RWPE2 (cell line): ENCODE results near the gene JADE2.

Source experiments
- ATAC-seq: fragments of 200-7000 bp; cut with Tn5 transposase; 3 replicates; pipeline ENCODE4 v1.9.1; 2021; ENCODE audit warnings: low read depth
- DNase-seq: peaks from one replicate; pipeline ENCODE4 v3.0.0-alpha.2; 2020; ENCODE audit warnings: low spot score
- H3K27ac ChIP-seq: fragments of 450-650 bp; 2 replicates; pipeline ENCODE4 v1.5.1; 2017; ENCODE audit warnings: mild to moderate bottlenecking; ENCODE audit not compliant: poor library complexity, severe bottlenecking
- H3K27me3 ChIP-seq: fragments of 250-450 bp; sonication (Bioruptor Pico); 2 replicates; pipeline ENCODE4 v1.5.1; 2021; ENCODE audit warnings: mild to moderate bottlenecking, moderate library complexity; ENCODE audit not compliant: insufficient read depth, poor library complexity, severe bottlenecking
- H3K36me3 ChIP-seq: fragments of 250-450 bp; sonication (Bioruptor Pico); 2 replicates; pipeline ENCODE4 v1.5.1; 2020; ENCODE audit warnings: low read depth, mild to moderate bottlenecking, moderate library complexity
- H3K4me1 ChIP-seq: fragments of 250-450 bp; sonication (Bioruptor Pico); 2 replicates; pipeline ENCODE4 v1.5.1; 2021; ENCODE audit warnings: mild to moderate bottlenecking, moderate library complexity; ENCODE audit not compliant: insufficient read depth, poor library complexity, severe bottlenecking
- H3K4me3 ChIP-seq: fragments of 250-450 bp; sonication (Bioruptor Pico); 2 replicates; pipeline ENCODE4 v1.5.1; 2021; ENCODE audit warnings: mild to moderate bottlenecking, moderate library complexity; ENCODE audit not compliant: severe bottlenecking
- H3K9me3 ChIP-seq: fragments of 250-450 bp; sonication (Bioruptor Pico); 2 replicates; pipeline ENCODE4 v1.5.1; 2021; ENCODE audit warnings: mild to moderate bottlenecking, moderate library complexity; ENCODE audit not compliant: severe bottlenecking
- CTCF ChIP-seq: fragments of 450-650 bp; IDR thresholded peaks from one replicate; pipeline ENCODE4 v1.5.1; 2017; ENCODE audit warnings: mild to moderate bottlenecking, moderate library complexity; ENCODE audit not compliant: poor library complexity, severe bottlenecking

Gene JADE2

DNA sequence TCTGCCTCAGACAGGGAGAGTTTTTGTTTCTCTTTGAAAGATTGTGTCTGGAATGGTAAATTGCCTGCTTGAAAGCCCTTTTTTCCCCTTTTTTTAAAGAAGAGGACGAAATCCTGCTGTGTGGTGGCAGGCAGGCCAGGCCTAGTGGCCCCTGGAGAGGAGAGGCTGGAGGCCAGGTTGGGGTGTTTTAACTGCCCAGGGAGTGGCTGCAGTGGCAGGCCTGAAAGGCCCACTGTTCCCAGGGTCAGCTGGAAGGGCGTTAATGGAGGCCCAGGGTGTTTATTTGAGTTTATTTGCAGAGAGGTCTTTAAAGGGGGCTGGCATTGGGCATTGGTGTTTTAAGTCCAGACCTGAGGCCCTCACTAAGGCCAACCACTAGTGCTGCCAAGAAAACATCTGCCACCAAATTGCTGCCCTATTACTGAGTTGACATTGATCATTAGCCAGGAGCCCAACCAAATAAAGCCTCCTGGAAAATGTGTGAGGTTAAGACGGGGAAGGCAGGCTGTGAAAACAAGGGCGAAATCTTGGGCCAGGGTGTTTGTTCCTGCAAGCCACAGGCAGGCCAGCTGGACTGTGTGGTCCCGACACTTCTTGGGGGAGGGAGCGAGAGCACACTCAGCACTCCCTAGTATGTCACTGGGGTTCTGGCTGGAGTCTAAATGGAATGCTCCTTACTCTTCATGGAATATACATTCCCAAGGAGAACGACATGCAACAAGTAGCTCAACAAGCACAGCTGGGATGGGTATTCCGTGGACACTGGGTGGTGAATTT is 5.0 kb downstream of the JADE2 start:
- no peak overlapping the region for H3K27ac ChIP-seq
- H3K4me1 ChIP-seq: no peaks in the 10 kb centered on the region
- H3K9me3 ChIP-seq: no peaks in the 10 kb centered on the region
- DNase-seq (no peak), ATAC-seq (no peak)
- H3K36me3 ChIP-seq: peaks cover 6% of the 10 kb centered on the region; the same call in 1 of the 2 replicates
- no peak overlapping the region for H3K4me3 ChIP-seq
- TF ChIP-seq CTCF: no peak
- H3K27me3 ChIP-seq: no peaks in the 10 kb centered on the region

DNA sequence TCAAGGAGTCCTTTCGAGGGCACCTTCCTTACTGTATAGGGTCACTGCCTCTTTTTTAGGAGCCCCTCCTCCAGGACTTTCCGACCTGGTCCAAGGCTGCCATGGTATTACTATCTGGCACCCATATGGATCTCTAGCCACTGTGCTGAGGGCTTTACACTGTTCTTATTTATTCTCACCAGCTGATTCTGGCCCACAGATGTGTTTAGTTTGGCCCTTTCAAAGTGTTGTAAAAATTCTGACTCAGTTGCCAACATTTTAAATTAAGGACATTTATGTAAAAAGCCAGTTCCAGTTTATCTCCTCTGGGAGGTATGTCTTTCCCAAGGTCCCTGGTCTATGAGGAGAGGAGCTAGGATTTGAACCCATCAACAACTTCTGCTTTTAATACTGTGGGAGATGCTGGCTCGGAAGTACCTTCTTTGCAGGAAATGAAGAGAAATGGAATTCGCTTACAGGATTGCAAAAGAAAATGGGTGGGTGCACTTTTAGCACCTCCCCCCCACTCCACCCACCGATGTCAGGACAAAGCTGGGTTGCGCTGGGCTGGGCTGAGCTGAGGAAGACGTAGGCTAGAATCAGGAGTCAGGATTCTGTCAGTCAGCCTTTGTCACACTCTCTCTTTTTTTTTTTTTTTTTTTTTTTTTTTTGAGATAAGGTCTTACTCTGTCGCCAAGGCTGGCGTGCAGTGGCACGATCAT is 7.8 kb downstream of the JADE2 start:
- peaks cover 31% of the 10 kb centered on the region for H3K36me3 ChIP-seq
- TF ChIP-seq CTCF: no peak
- no peak for DNase-seq
- no peak for ATAC-seq
- H3K27ac ChIP-seq: no peak overlapping the region
- H3K27me3 ChIP-seq: no peaks in the 10 kb centered on the region
- no peaks in the 10 kb centered on the region for H3K4me1 ChIP-seq
- H3K9me3 ChIP-seq: no peaks in the 10 kb centered on the region
- no peak overlapping the region for H3K4me3 ChIP-seq

DNA sequence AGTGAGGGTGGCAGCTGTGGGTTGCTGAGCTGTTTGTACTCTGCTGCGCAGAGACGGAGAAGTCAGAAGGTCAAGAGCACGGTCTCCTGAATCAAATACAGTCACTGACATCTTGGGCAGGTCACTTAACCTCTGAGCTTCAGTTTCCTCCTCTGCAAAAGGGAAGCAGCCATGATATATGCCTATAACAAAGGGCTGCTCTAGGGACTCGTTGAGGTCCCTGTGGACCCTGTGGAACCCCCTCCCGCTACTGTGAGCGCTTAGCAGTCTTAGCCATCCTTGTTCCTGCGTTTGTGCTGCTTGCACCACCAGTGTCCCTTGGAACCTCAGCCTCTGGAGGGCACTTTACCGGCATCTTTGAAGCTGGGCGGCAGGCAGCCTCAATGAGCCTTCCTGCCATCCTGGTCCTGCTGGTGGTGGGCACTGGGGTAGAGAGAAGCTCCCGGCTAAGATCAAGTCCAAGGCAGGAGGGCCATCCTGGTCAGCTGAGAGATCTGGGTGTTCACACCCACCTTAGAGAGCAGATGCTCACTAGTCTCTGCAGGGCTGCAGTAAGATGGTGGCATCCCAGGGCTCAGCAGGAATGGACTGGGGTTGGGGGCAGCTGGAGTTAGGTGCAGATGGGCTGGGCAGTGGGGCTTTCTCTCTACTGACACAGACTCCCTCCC is 8.7 kb downstream of the JADE2 start:
- H3K9me3 ChIP-seq: no peaks in the 10 kb centered on the region
- ATAC-seq (no peak), DNase-seq (no peak)
- H3K27ac ChIP-seq: no peak overlapping the region
- no peak overlapping the region for H3K4me3 ChIP-seq
- no peaks in the 10 kb centered on the region for H3K27me3 ChIP-seq
- H3K36me3 ChIP-seq: peaks cover 36% of the 10 kb centered on the region
- TF ChIP-seq CTCF: no peak
- no peaks in the 10 kb centered on the region for H3K4me1 ChIP-seq

GRCh38 chr5:134534726-134535110 is 9.2 kb downstream of the JADE2 start:
- no peak for DNase-seq
- Histone ChIP-seq H3K27ac (no peak overlapping the region), H3K4me3 (no peak overlapping the region), H3K27me3 (no peaks in the 10 kb centered on the region), H3K4me1 (no peaks in the 10 kb centered on the region), H3K9me3 (no peaks in the 10 kb centered on the region), H3K36me3 (peaks cover 40% of the 10 kb centered on the region)
- no peak for ATAC-seq
- no peak for TF ChIP-seq CTCF
